PFSK-1 (cell line): Measurements from ENCODE around the gene PSMD3.

Experiments
- FOXP2 ChIP-seq: optimal IDR thresholded peaks from 2 replicates; pipeline ENCODE3; 2011; ENCODE audit warnings: borderline replicate concordance, control low read depth, inconsistent platforms; ENCODE audit not compliant: insufficient read depth; ENCODE audit errors: extremely low read length, extremely low read depth
- POLR2AphosphoS5 ChIP-seq: IDR thresholded peaks from 2 replicates; pipeline ENCODE4 v1.6.1; 2012; ENCODE audit warnings: low read depth, mild to moderate bottlenecking, control low read depth, low read length, moderate library complexity
- SIN3A ChIP-seq: IDR thresholded peaks from 2 replicates; pipeline ENCODE4 v1.6.1; 2012; ENCODE audit warnings: mild to moderate bottlenecking, low read length, moderate library complexity, borderline replicate concordance; ENCODE audit not compliant: insufficient read depth
- TAF1 ChIP-seq: IDR thresholded peaks from 2 replicates; pipeline ENCODE4 v1.6.1; 2012; ENCODE audit warnings: low read length, control low read depth, borderline replicate concordance; ENCODE audit not compliant: insufficient read depth
- TF ChIP-seq, protein P1 (sequence below), 2 experiments: IDR thresholded peaks; 2 replicates each; pipeline versions ENCODE4 v1.6.1 to v1.8.0; 2011 to 2012; ENCODE audit warnings: low read depth in 2 of 2, low read length in 2 of 2, control low read depth in 1 of 2, inconsistent platforms in 1 of 2, mild to moderate bottlenecking in 1 of 2, moderate library complexity in 1 of 2; ENCODE audit not compliant: insufficient read depth in 1 of 2

PSMD3 gene

DNA sequence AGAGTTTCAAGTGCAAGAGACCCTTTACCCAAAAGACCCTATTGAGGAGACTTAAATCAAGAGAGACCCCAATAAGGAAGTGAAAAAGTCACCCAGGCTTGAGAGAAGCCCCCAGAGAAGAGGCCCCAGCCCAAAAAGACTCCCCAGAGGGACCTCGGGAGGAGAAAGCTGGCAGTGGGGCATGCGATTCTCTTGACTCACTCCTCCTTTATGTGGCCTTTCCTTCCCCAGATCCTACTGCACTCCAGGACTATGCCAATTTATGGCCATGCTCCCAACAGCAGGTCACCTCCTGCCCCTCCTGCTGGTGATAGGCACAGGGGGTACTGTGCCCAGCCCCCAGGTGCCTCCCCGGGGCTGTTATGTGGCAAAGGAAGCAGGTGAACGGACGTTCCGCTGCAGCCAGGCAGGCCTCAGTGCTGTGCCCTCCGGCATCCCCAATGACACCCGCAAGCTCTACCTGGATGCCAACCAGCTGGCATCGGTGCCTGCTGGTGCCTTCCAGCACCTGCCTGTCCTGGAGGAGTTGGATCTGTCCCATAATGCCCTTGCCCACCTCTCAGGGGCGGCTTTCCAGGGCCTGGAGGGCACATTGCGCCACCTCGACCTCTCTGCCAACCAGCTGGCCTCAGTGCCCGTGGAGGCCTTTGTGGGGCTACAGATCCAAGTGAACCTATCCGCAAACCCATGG lies 36.8 kb upstream of the PSMD3 start:
- TF ChIP-seq POLR2AphosphoS5 (no peak), FOXP2 (no peak)

DNA sequence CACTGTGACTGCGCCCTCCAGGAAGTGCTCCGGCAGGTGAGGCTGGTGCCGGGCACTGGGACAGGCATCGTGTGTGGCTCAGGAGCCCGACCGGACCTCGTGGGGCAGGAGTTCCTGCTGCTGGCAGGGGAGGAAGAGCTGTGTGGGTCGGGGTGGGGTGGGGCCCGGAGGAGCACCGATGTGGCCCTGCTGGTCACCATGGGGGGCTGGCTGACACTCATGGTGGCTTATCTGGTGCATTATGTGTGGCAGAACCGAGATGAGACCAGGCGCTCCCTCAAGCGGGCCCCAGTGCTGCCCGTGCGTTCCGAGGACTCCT lies 36.3 kb upstream of the PSMD3 start:
- TF ChIP-seq, protein P1, sequence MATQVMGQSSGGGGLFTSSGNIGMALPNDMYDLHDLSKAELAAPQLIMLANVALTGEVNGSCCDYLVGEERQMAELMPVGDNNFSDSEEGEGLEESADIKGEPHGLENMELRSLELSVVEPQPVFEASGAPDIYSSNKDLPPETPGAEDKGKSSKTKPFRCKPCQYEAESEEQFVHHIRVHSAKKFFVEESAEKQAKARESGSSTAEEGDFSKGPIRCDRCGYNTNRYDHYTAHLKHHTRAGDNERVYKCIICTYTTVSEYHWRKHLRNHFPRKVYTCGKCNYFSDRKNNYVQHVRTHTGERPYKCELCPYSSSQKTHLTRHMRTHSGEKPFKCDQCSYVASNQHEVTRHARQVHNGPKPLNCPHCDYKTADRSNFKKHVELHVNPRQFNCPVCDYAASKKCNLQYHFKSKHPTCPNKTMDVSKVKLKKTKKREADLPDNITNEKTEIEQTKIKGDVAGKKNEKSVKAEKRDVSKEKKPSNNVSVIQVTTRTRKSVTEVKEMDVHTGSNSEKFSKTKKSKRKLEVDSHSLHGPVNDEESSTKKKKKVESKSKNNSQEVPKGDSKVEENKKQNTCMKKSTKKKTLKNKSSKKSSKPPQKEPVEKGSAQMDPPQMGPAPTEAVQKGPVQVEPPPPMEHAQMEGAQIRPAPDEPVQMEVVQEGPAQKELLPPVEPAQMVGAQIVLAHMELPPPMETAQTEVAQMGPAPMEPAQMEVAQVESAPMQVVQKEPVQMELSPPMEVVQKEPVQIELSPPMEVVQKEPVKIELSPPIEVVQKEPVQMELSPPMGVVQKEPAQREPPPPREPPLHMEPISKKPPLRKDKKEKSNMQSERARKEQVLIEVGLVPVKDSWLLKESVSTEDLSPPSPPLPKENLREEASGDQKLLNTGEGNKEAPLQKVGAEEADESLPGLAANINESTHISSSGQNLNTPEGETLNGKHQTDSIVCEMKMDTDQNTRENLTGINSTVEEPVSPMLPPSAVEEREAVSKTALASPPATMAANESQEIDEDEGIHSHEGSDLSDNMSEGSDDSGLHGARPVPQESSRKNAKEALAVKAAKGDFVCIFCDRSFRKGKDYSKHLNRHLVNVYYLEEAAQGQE (IDR thresholded peaks at IDR 0.05; ENCODE audit: insufficient read depth in 1 of 2, low read depth in 2 of 2, low read length in 2 of 2): no peak
- TF ChIP-seq FOXP2: no peak
- no peak for TF ChIP-seq TAF1
- TF ChIP-seq SIN3A: no peak
- TF ChIP-seq POLR2AphosphoS5: no peak

DNA sequence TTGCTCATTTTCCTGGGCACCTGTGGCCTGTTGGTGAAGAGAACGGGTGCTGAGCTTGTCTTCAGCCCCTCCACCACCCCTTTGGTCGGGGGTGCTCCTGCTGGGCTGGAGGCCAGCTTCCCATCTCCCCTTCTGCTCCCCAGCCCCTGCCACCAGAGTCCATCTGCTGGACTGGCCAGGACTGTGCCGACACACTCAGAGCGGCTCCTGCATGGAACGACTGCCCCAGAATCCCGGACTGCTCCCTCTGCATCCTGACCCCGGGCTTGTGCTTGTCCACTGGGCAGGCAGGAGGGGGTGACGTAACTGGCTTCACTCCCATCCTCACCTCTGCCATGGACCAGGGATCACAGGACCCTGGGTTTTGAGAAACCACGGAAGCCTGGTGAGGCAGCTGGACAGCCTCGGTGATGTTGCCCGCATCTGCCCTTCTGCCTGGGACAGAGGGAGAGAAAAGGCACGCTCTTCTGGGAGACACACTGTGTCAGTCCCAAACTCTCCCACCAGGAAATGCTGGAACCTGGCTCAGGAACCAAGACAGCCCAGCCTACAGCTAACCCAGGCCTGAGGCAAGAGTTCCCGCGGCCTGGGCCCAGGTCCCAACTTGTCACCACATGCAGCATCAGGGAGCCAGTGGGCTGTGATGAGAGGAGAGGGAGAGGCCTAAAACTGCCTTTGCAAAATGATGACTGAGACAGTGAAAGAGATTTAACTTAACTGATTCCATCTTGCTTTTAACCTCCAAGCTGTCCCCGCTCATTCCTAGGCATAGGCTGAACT lies 33.9 kb upstream of the PSMD3 start:
- TF ChIP-seq TAF1: no peak
- TF ChIP-seq, protein P1 (IDR thresholded peaks at IDR 0.05; ENCODE audit: insufficient read depth in 1 of 2, low read depth in 2 of 2, low read length in 2 of 2): no peak
- TF ChIP-seq POLR2AphosphoS5: no peak
- no peak for TF ChIP-seq FOXP2
- TF ChIP-seq SIN3A: no peak

DNA sequence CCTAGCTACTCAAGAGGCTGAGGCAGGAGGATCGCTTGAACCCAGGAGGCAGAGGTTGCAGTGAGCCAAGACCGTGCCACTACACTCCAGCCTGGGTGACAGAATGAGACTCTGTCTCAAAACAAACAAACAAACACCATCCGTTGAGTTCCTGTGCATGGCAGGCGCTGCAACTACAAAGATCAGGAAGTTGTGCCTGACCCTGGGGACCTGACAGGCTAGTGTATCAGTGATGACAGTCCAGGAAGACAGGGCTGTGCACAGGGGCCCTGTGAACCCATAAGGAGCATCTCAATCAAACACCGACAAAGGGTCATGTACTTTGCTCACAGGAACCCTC lies 32.1 kb upstream of the PSMD3 start:
- peak; percentile 24 for TF ChIP-seq FOXP2

DNA sequence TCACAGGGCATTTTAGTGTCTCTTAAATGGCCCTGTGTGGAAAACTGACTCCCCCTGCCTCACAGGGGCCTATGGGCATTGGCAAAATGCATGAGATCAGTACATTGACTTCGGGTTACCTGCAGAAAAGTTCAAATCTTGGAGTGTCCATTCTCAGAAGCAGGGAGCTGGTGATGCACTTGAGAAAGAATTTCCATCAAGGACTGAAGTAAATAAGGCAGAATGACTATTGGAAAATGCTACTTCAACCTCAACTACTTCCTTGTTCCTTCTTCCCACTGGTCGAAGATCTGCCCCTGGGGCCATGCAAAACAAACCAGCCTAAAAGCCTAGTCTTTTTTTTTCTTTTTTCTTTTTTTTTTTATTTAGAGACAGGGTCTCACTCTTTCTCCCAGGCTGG lies 31.6 kb upstream of the PSMD3 start:
- TF ChIP-seq, protein P1 (IDR thresholded peaks at IDR 0.05; ENCODE audit: insufficient read depth in 1 of 2, low read depth in 2 of 2, low read length in 2 of 2): no peak
- TF ChIP-seq SIN3A: no peak
- no peak for TF ChIP-seq FOXP2
- no peak for TF ChIP-seq POLR2AphosphoS5
- TF ChIP-seq TAF1: no peak

DNA sequence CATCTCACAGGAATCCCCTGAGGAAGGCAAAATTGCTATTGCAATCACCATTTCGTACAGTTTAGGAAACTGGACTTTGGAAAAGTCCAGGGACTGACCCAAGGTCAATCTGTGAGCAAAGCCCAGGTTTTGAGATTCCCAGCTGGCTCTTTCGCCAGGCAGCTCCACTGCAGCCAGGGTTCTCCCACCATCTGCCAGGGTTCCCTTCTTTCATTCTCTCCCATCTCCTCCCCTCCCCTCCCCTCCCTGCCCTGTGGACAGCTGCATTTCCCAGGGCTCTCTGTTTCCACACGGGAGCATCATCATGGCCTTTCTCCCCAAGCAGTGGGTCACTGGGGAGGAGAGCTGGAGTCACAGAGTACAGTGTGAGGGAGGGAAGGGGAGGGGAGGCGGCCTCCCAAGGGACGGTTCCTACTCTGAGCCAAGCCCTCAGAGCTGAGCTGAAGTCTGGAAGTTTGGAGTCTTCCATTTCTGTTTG lies 29.7 kb upstream of the PSMD3 start:
- TF ChIP-seq, protein P1 (IDR thresholded peaks at IDR 0.05; ENCODE audit: insufficient read depth in 1 of 2, low read depth in 2 of 2, low read length in 2 of 2): no peak
- no peak for TF ChIP-seq POLR2AphosphoS5
- no peak for TF ChIP-seq FOXP2
- no peak for TF ChIP-seq TAF1
- no peak for TF ChIP-seq SIN3A
